ENCODE measurements around the gene ITFG2. TPM values are rescaled to one million over a fixed set of nuclear protein-coding genes. Genes with fewer than 3 reads are reported as not detected.

ITFG2 gene
- total RNA-seq, 1 donor from 2014 or later, result 17.9 TPM

GRCh38 chr12:2811801-2812200 lies 667 bp upstream of the ITFG2 start:
- TF ChIP-seq CTCF (IDR thresholded peaks at IDR 0.05), result no peak
- Mint-ChIP-seq H3K4me1 (ENCODE audit: low read depth) (peaks cover 30% of the 10 kb centered on the region), H3K4me3 (ENCODE audit: unreplicated experiment) (peak overlapping the region; percentile 99), H3K9me3 (ENCODE audit: low read depth) (no peaks in the 10 kb centered on the region), H3K36me3 (ENCODE audit: low read depth) (no peaks in the 10 kb centered on the region), H3K27ac (ENCODE audit: unreplicated experiment) (peak overlapping the region; percentile 100), H3K27me3 (ENCODE audit: low read depth) (no peaks in the 10 kb centered on the region)
- DNase-seq (ENCODE audit: low spot score), result no peak

- peak; percentile 85 for TF ChIP-seq CTCF (IDR thresholded peaks at IDR 0.05)
- H3K4me1 Mint-ChIP-seq (ENCODE audit: low read depth), result peaks cover 25% of the 10 kb centered on the region
These were observed 1.0 kb downstream of the ITFG2 start for GRCh38 chr12:2813214-2814185.

GRCh38 chr12:2819810-2820209 lies 7.3 kb downstream of the ITFG2 start:
- no peak for TF ChIP-seq CTCF (IDR thresholded peaks at IDR 0.05)
- DNase-seq (ENCODE audit: low spot score), result no peak
- Mint-ChIP-seq H3K9me3 (ENCODE audit: low read depth) (no peaks in the 10 kb centered on the region), H3K36me3 (ENCODE audit: low read depth) (peaks cover 42% of the 10 kb centered on the region), H3K27me3 (ENCODE audit: low read depth) (no peaks in the 10 kb centered on the region), H3K27ac (ENCODE audit: unreplicated experiment) (no peak overlapping the region), H3K4me3 (ENCODE audit: unreplicated experiment) (no peak overlapping the region), H3K4me1 (ENCODE audit: low read depth) (no peaks in the 10 kb centered on the region)

More at GRCh38 chr12:2813214-2814185, 1.0 kb downstream of the ITFG2 start:
- H3K27me3 Mint-ChIP-seq (ENCODE audit: low read depth), result no peaks in the 10 kb centered on the region
- H3K36me3 Mint-ChIP-seq (ENCODE audit: low read depth), result peaks cover 7% of the 10 kb centered on the region
- no peak for DNase-seq (ENCODE audit: low spot score)
- peak overlapping the region; percentile 100 for H3K27ac Mint-ChIP-seq (ENCODE audit: unreplicated experiment)
- H3K9me3 Mint-ChIP-seq (ENCODE audit: low read depth), result no peaks in the 10 kb centered on the region
- peak overlapping the region; percentile 99 for H3K4me3 Mint-ChIP-seq (ENCODE audit: unreplicated experiment)

GRCh38 chr12:2820432-2820831 lies 8.0 kb downstream of the ITFG2 start:
- H3K27ac Mint-ChIP-seq (ENCODE audit: unreplicated experiment), result no peak overlapping the region
- H3K36me3 Mint-ChIP-seq (ENCODE audit: low read depth), result peaks cover 46% of the 10 kb centered on the region
- H3K27me3 Mint-ChIP-seq (ENCODE audit: low read depth), result no peaks in the 10 kb centered on the region
- no peak overlapping the region for H3K4me3 Mint-ChIP-seq (ENCODE audit: unreplicated experiment)
- TF ChIP-seq CTCF (IDR thresholded peaks at IDR 0.05), result no peak
- H3K9me3 Mint-ChIP-seq (ENCODE audit: low read depth), result no peaks in the 10 kb centered on the region
- DNase-seq (ENCODE audit: low spot score), result no peak
- no peaks in the 10 kb centered on the region for H3K4me1 Mint-ChIP-seq (ENCODE audit: low read depth)

- Mint-ChIP-seq H3K36me3 (ENCODE audit: low read depth) (peaks cover 52% of the 10 kb centered on the region), H3K4me3 (ENCODE audit: unreplicated experiment) (no peak overlapping the region), H3K27me3 (ENCODE audit: low read depth) (no peaks in the 10 kb centered on the region), H3K9me3 (ENCODE audit: low read depth) (no peaks in the 10 kb centered on the region), H3K27ac (ENCODE audit: unreplicated experiment) (no peak overlapping the region), H3K4me1 (ENCODE audit: low read depth) (no peaks in the 10 kb centered on the region)
- DNase-seq (ENCODE audit: low spot score), result no peak
- no peak for TF ChIP-seq CTCF (IDR thresholded peaks at IDR 0.05)
These were observed 11.0 kb downstream of the ITFG2 start for GRCh38 chr12:2823483-2823882.

Data from chondrocyte (in vitro differentiated cells).